KOPT-K1 (cell line): ENCODE data around the gene TMEM198.

Experiments used
- H3K27ac ChIP-seq: fragments of 200-600 bp; sonication (generic); 2 replicates; pipeline ENCODE4 v1.5.1; 2016; ENCODE audit warnings: antibody characterized with exemption, mild to moderate bottlenecking, low read depth, low read length; ENCODE audit not compliant: poor library complexity, severe bottlenecking
- H3K36me3 ChIP-seq: fragments of 200-600 bp; sonication (generic); 2 replicates; pipeline ENCODE4 v1.5.1; 2017; ENCODE audit warnings: antibody characterized with exemption, mild to moderate bottlenecking, low read length, moderate library complexity; ENCODE audit not compliant: insufficient read depth
- H3K9me3 ChIP-seq: fragments of 200-600 bp; sonication (generic); 2 replicates; pipeline ENCODE4 v1.5.1; 2017; ENCODE audit warnings: antibody characterized with exemption, low read length, mild to moderate bottlenecking; ENCODE audit not compliant: insufficient read depth, poor library complexity, severe bottlenecking

TMEM198 gene

GRCh38 chr2:219557791-219558785 lies 14.3 kb downstream of the TMEM198 start:
- Histone ChIP-seq H3K27ac (no peak overlapping the region), H3K9me3 (no peaks in the 10 kb centered on the region), H3K36me3 (no peaks in the 10 kb centered on the region)

DNA sequence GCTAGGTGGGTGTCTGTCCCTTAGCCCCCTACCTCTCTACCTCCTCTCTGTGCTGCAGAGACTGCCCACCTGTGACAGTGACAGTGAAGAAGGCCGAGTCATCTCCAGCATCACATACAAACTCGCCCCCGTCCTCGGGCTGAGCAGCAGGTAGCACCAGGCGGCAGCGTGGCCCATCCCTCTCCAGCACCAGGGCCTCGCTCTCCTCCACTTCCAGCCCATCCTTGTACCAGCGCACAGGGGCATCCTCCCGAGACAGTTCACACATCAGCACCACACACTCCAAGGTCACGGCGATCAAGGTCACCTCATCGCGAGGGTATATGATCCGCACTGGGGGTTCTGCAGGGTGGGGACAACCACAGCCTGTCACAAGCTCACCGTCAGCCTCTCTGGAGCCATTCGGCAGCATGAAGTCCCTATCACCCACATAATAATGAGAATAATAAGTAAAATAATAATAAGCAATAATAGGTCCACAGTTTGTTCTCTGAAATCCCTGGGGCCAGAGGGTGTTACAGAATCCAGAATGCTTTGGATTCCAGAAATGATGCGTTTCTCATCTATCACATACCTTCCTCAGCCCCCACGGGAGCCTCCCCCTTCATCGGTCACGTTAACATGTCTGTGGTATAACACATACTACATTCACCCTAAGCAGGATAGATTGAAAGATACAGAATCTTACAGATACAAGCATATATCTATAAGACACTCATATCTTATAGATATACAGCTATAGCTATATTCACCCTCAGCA lies 15.5 kb downstream of the TMEM198 start:
- Histone ChIP-seq H3K36me3 (no peaks in the 10 kb centered on the region), H3K27ac (no peak overlapping the region), H3K9me3 (no peaks in the 10 kb centered on the region)

- Histone ChIP-seq H3K36me3 (no peaks in the 10 kb centered on the region), H3K9me3 (no peaks in the 10 kb centered on the region), H3K27ac (no peak overlapping the region)
Measured at GRCh38 chr2:219560037-219560892, 16.4 kb downstream of the TMEM198 start.

GRCh38 chr2:219560893-219561178 lies 17.0 kb downstream of the TMEM198 start:
- no peaks in the 10 kb centered on the region for H3K9me3 ChIP-seq
- no peak overlapping the region for H3K27ac ChIP-seq
- H3K36me3 ChIP-seq: no peaks in the 10 kb centered on the region

GRCh38 chr2:219561179-219562048 lies 17.6 kb downstream of the TMEM198 start:
- no peaks in the 10 kb centered on the region for H3K36me3 ChIP-seq
- no peak overlapping the region for H3K27ac ChIP-seq
- no peaks in the 10 kb centered on the region for H3K9me3 ChIP-seq

- no peaks in the 10 kb centered on the region for H3K9me3 ChIP-seq
- H3K36me3 ChIP-seq: no peaks in the 10 kb centered on the region
- no peak overlapping the region for H3K27ac ChIP-seq
Measured at GRCh38 chr2:219562049-219563020, 18.5 kb downstream of the TMEM198 start.

- H3K9me3 ChIP-seq: no peaks in the 10 kb centered on the region
- no peak overlapping the region for H3K27ac ChIP-seq
- H3K36me3 ChIP-seq: no peaks in the 10 kb centered on the region
Measured at GRCh38 chr2:219563271-219563928, 19.6 kb downstream of the TMEM198 start.

DNA sequence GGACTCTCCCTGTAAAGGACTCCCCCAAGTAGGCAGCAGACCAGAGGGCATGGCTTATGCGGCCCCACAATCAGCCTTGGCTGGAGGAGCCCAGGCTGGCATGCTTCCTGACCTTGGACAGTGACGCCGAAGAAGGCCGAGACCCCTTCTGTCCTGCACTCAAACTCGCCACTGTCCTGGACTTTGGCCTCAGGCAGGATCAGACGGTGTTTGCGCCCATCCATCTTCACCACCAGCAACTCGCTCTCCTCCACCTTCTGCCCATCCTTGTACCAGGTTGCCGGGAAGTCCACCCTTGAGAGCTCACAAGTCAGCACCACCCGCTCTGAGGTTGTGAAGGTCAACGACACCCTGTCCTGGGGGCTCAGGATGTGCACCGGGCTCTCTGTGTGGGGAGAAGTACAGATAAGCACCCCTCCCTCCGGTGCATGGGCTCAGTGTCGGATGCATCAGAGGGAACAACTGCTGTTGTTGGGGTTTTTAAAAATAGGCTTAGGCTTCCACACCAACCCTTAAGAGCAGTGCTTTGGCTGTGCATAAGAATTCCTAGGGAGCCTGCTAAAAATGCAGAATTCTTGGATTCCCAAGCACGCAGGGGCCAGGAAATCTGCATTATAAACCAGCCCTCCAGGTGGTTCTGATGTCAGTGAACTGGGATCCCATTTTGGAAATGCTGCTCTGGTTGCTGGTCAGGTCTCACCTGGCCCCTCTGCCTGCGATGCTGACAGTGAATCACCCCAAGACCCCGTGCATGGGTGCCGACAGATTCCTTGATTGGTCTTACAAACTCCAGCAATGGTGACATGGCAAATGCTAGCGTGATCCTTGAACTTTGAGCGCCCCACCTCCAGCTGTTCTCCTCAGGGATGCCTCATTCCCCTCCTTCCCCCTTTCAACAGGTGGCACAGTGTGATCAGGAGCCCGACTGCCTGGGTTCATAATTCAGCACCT lies 21.6 kb downstream of the TMEM198 start:
- Histone ChIP-seq H3K36me3 (no peaks in the 10 kb centered on the region), H3K27ac (no peak overlapping the region), H3K9me3 (no peaks in the 10 kb centered on the region)

- H3K36me3 ChIP-seq: no peaks in the 10 kb centered on the region
Measured at GRCh38 chr2:219566640-219567039, 22.8 kb downstream of the TMEM198 start.

DNA sequence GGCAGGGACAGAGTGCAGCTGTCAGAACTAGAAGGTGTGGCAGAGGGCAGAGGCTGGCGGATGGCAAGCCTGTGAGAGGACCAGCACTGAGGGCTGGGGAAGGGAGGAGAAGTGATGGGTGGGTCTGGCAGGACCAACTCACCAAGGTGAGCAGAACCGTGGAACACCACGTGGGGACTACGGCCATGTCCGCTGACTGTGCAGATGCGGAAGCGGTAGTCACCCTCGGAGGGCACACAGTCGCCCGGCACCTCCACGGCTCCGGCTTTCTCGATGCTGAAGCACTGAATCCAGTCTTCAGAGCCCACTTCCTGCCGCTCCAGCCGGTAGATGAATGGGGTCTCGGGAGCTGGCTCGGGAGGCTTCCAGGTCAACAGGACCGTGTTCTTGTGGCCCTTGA lies 23.3 kb downstream of the TMEM198 start:
- Histone ChIP-seq H3K9me3 (no peaks in the 10 kb centered on the region), H3K36me3 (no peaks in the 10 kb centered on the region)

More at GRCh38 chr2:219566640-219567039, 22.8 kb downstream of the TMEM198 start:
- Histone ChIP-seq H3K27ac (no peak overlapping the region), H3K9me3 (no peaks in the 10 kb centered on the region)

DNA sequence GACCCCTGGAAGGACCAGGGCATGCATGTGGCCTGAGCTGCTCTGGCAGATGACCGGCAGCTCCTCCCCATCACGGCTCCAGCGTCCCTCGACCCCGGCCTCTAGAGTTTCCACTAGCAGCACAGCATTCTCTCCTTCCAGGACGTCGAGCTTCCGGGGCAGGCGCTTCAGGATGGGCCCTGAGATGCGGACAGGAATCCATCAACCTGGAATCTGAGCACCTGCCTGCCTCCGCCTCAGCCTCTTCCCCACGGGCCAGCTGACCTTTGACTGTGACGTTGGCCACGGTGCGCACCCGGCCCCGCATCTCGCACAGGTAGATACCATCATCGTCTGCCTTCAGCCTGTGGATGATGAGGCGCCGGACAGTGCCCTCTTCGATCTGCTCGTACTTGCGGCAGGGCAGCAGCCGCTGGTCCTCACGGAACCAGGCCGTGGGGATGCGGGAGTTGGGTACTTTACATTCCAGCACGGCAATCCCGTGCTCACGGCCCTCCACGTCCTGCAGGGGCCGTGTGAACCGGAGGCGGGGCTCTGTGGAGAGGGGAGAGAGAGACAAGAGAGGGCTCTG lies 24.0 kb downstream of the TMEM198 start:
- H3K9me3 ChIP-seq: no peaks in the 10 kb centered on the region
- no peak overlapping the region for H3K27ac ChIP-seq
- no peaks in the 10 kb centered on the region for H3K36me3 ChIP-seq

More for the DNA sequence above, 23.3 kb downstream of the TMEM198 start:
- no peak overlapping the region for H3K27ac ChIP-seq

DNA sequence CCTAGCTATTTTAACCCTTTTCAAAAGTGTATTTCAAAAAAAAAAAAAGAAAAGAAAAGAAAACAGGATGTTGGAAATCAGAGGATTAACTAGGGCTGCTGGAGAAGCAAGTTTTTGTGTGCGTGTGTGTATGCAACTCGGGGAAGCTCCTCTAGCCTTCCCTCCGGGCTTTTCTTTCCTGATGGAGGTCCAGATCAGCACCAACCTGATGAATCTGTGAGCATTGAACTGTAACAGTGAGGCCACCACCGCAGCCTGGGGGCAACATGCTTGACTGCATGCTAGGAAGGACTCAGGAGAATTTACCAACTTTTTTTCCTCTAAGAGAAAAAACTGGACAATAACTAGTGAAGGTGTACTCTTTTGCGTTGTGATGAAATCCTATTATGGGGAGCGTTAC lies 25.2 kb downstream of the TMEM198 start:
- no peaks in the 10 kb centered on the region for H3K9me3 ChIP-seq
- H3K27ac ChIP-seq: no peak overlapping the region
- H3K36me3 ChIP-seq: no peaks in the 10 kb centered on the region
